ENCODE data around the gene PEAK1.

DNA sequence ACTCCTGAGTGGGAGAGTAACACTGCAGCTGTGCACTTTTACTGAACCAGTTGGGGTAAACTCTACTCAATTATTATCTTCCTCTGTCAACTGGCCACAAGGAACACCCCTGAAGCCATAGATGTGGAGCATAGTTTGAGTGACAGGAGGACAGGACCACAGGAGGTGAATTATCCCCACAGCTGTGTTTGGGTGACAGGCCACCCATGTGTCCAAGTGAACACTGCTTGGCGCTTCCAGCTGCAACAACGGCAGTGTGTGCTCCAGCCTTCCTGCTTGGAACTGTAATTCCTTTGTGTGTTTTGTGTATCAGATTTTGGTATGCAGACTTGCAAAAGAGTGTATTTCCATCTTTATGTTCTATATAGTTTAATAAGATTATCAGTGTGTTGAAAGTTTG is 328.8 kb downstream of the PEAK1 start:
- TF ChIP-seq POLR2AphosphoS5 (IDR thresholded peaks at IDR 0.05) (no peak), CTCF (IDR thresholded peaks at IDR 0.05) (no peak), POLR2A (IDR thresholded peaks at IDR 0.05) (no peak), EP300 (IDR thresholded peaks at IDR 0.05; ENCODE audit: low read depth) (no peak)
